Measurements from ENCODE around the gene AKAP13. TPM values are rescaled to one million over a fixed set of nuclear protein-coding genes. Genes with fewer than 3 reads are reported as not detected.

AKAP13 gene
- total RNA-seq, 1 experiment from 2014 or later, result 47.3 TPM

DNA sequence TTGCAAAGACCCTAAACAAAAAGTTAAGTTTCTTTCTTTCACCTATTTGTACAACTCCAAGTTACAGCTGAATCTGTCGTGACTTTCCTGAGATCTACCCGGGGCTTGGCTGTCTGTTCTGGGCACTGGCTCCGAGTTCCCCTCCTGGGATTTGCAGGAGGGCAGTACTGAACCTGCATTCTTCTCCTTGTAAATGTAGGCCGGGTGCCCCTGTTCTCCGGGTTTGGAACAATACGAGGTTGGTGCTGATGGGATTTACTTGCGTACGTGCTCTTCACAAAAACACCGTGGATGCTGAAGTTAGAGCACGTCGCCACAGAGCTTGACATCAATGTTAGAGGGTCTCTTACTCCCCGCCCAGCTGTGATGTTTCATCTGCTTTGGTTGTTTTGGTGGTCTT lies 366.2 kb downstream of the AKAP13 start:
- Histone ChIP-seq H2AFZ (ENCODE audit: low read length) (no peak overlapping the region), H3K27me3 (ENCODE audit: insufficient read depth, low read length) (no peaks in the 10 kb centered on the region), H4K5ac (ENCODE audit: insufficient read length, low read depth, low read length) (no peak overlapping the region), H3K79me1 (ENCODE audit: insufficient read depth, low read depth, low read length, poor library complexity, severe bottlenecking) (no peaks in the 10 kb centered on the region), H2BK120ac (ENCODE audit: low read depth, low read length, poor library complexity, severe bottlenecking) (no peak overlapping the region), H2BK20ac (ENCODE audit: low read depth, low read length, poor library complexity, severe bottlenecking) (no peak overlapping the region), H3K4me1 (ENCODE audit: insufficient read depth, low read length) (peaks cover 2% of the 10 kb centered on the region; the same call in 1 of the 2 replicates), H3T11ph (ENCODE audit: low read length) (no peak overlapping the region), H2BK5ac (ENCODE audit: insufficient read length, low read length) (no peak overlapping the region), H2BK15ac (ENCODE audit: low read depth, low read length) (no peak overlapping the region), H3K9ac (ENCODE audit: extremely low read depth, insufficient read length, low read length) (no peak overlapping the region), H4K20me1 (ENCODE audit: control insufficient read depth, insufficient read depth, insufficient read length) (no peaks in the 10 kb centered on the region), H3K4ac (ENCODE audit: low read depth, low read length) (no peak overlapping the region), H2AK5ac (ENCODE audit: insufficient read length, low read length) (no peak overlapping the region), H3K9me3 (ENCODE audit: control insufficient read depth, low read depth, low read length) (no peaks in the 10 kb centered on the region), H3K4me2 (ENCODE audit: insufficient read depth, insufficient read length, low read length) (no peak overlapping the region), H3K23ac (ENCODE audit: insufficient read length, low read depth, low read length) (no peak overlapping the region), H4K91ac (ENCODE audit: insufficient read length, low read depth, low read length) (no peak overlapping the region), H3K56ac (ENCODE audit: insufficient read length, low read depth, low read length) (no peak overlapping the region), H3K14ac (ENCODE audit: insufficient read depth, low read length) (no peak overlapping the region), H2BK12ac (ENCODE audit: insufficient read length, low read depth, low read length) (no peak overlapping the region), H3K18ac (ENCODE audit: insufficient read length, low read depth, low read length) (no peak overlapping the region), H4K8ac (replicated peaks; ENCODE audit: insufficient read length, low read depth, low read length) (no peak overlapping the region), H3K79me2 (ENCODE audit: insufficient read depth, low read length) (no peaks in the 10 kb centered on the region), H3K23me2 (ENCODE audit: insufficient read length, low read depth, low read length, poor library complexity, severe bottlenecking) (peaks cover under 1% of the 10 kb centered on the region), H3K27ac (ENCODE audit: insufficient read length, low read depth, low read length) (no peak overlapping the region)
- DNase-seq, result no peak
- peak overlapping the region in 1 of 3 experiments; percentile 72; a peak in 2 of 7 replicates for H3K27ac Mint-ChIP-seq
- no peaks in the 10 kb centered on the region for H3K9me3 Mint-ChIP-seq
- H3K36me3 Mint-ChIP-seq (ENCODE audit: insufficient read depth in 1 of 3, low read depth in 3 of 3), result peaks cover 15 to 49% (median 46%) of the 10 kb centered on the region in 3 experiments; a peak in 6 of 7 replicates
- no peak for TF ChIP-seq CTCF (conservative IDR thresholded peaks at IDR 0.05)
- WGBS (ENCODE audit: extremely low coverage, insufficient read length, low lambda C conversion rate), result no CpG with 5 or more reads among the region's 12 CpGs
- no peak overlapping the region for H3K4me3 Mint-ChIP-seq
- peaks cover 49 to 53% of the 10 kb centered on the region in 2 experiments for H3K4me1 Mint-ChIP-seq
- H3K27me3 Mint-ChIP-seq (ENCODE audit: low read depth), result no peaks in the 10 kb centered on the region; the same call in 1 of the 2 replicates
